CD4-positive, CD25-positive, alpha-beta regulatory T cell (primary cell): ENCODE results near the gene ACTN1. TPM values are rescaled to one million over a fixed set of nuclear protein-coding genes. Genes with fewer than 3 reads are reported as not detected.
A peak's percentile ranks its signal among the peaks of the same experiment; 100 is the strongest.

ENCODE experiments used
- ATAC-seq, 2 donors: fragments of 150-1000 bp; cut with Tn5 transposase; one replicate each; pipeline ENCODE4 v1.10.0; 2021; ENCODE audit warnings: low read depth in 2 of 2, moderate number of reproducible peaks in 2 of 2, moderate library complexity in 1 of 2
- DNase-seq, 3 donors: peaks; one replicate each; pipeline versions ENCODE4 v3.0.0 to v3.0.0-alpha.2; 2012 to 2022; ENCODE audit warnings: mixed read lengths in 1 of 3
- H3K27ac ChIP-seq: one replicate; pipeline ENCODE4 v1.7.0; 2013; ENCODE audit warnings: mild to moderate bottlenecking, low read length; ENCODE audit not compliant: insufficient read depth, poor library complexity, severe bottlenecking
- H3K27me3 ChIP-seq: one replicate; pipeline ENCODE4 v1.7.0; 2013; ENCODE audit warnings: low read length; ENCODE audit not compliant: control insufficient read depth, insufficient read depth
- H3K36me3 ChIP-seq: one replicate; pipeline ENCODE4 v1.7.0; 2013; ENCODE audit warnings: mild to moderate bottlenecking, low read length, moderate library complexity; ENCODE audit not compliant: control insufficient read depth, insufficient read depth
- H3K4me1 ChIP-seq: 2 replicates; pipeline ENCODE4 v1.7.0; 2013; ENCODE audit warnings: mild to moderate bottlenecking, low read length; ENCODE audit not compliant: insufficient read depth, control insufficient read depth, poor library complexity, severe bottlenecking
- H3K4me3 ChIP-seq: one replicate; pipeline ENCODE4 v1.7.0; 2013; ENCODE audit warnings: low read depth, mild to moderate bottlenecking, low read length, moderate library complexity
- H3K9me3 ChIP-seq, 2 experiments: 1 replicate in 1 of 2; 2 replicates in 1 of 2; pipeline ENCODE4 v1.7.0; 2013; ENCODE audit warnings: low read length in 2 of 2, mild to moderate bottlenecking in 1 of 2, moderate library complexity in 1 of 2; ENCODE audit not compliant: control insufficient read depth in 2 of 2
- H3K27ac Mint-ChIP-seq, 3 donors: one replicate each; pipeline ENCODE4 v1.8.0; 2020 to 2022; ENCODE audit warnings: mild to moderate bottlenecking in 3 of 3, mixed read lengths in 3 of 3, moderate library complexity in 2 of 3
- H3K27me3 Mint-ChIP-seq: one replicate; pipeline ENCODE4 v1.8.0; 2022; ENCODE audit warnings: mild to moderate bottlenecking, mixed read lengths
- H3K36me3 Mint-ChIP-seq: one replicate; pipeline ENCODE4 v1.8.0; 2020; ENCODE audit warnings: mixed read lengths
- H3K4me1 Mint-ChIP-seq, 4 donors: one replicate each; pipeline ENCODE4 v1.8.0; 2020 to 2022; ENCODE audit warnings: mixed read lengths in 4 of 4, mild to moderate bottlenecking in 1 of 4
- H3K4me3 Mint-ChIP-seq, 4 donors: one replicate each; pipeline ENCODE4 v1.8.0; 2020 to 2022; ENCODE audit warnings: mild to moderate bottlenecking in 4 of 4, mixed read lengths in 4 of 4, moderate library complexity in 3 of 4
- H3K9me3 Mint-ChIP-seq, 7 donors: one replicate each; pipeline ENCODE4 v1.8.0; 2020 to 2022; ENCODE audit warnings: mixed read lengths in 7 of 7, mild to moderate bottlenecking in 3 of 7, moderate library complexity in 2 of 7
- polyA plus RNA-seq, 4 donors: library from polyadenylated mRNA; unstranded; fragments of 300-500 nt; fragmentation: Illumina TruSeq; gene quantifications; one replicate each; pipeline ENCODE4 v1.2.3, GENCODE V29; 2021
- total RNA-seq: library from RNA; stranded (reverse); gene quantifications from one replicate; pipeline ENCODE4 v1.2.3, GENCODE V29; 2022

The ACTN1 gene
- total and polyA plus RNA-seq, 5 donors from 2014 or later: 28.3 to 78.8 (median 47.5) TPM

GRCh38 chr14:68924186-68925158, 54.6 kb downstream of the ACTN1 start:
- ATAC-seq: no peak
- peaks cover 0 to 60% (median 6%) of the 10 kb centered on the region in 4 donors for H3K4me1 Mint-ChIP-seq
- H3K4me3 Mint-ChIP-seq: no peak overlapping the region
- Histone ChIP-seq H3K27ac (no peak overlapping the region), H3K4me1 (no peaks in the 10 kb centered on the region), H3K9me3 (peaks cover 4 to 11% of the 10 kb centered on the region in 2 experiments), H3K27me3 (no peaks in the 10 kb centered on the region), H3K4me3 (no peak overlapping the region), H3K36me3 (peaks cover 28% of the 10 kb centered on the region)
- H3K36me3 Mint-ChIP-seq: peaks cover 34% of the 10 kb centered on the region
- H3K27me3 Mint-ChIP-seq: no peaks in the 10 kb centered on the region
- peaks cover 0 to 14% (median 2%) of the 10 kb centered on the region in 7 donors for H3K9me3 Mint-ChIP-seq
- peak overlapping the region; percentile 35 to 74 (median 55) for H3K27ac Mint-ChIP-seq
- DNase-seq: no peak

GRCh38 chr14:68922886-68923285, 56.2 kb downstream of the ACTN1 start:
- Histone ChIP-seq H3K27ac (no peak overlapping the region), H3K9me3 (peaks cover 4 to 11% of the 10 kb centered on the region in 2 experiments), H3K36me3 (peaks cover 30% of the 10 kb centered on the region), H3K27me3 (no peaks in the 10 kb centered on the region), H3K4me1 (no peaks in the 10 kb centered on the region), H3K4me3 (no peak overlapping the region)
- Mint-ChIP-seq H3K27ac (peak overlapping the region in 1 of 3 donors; percentile 72), H3K9me3 (peaks cover 0 to 14% (median 2%) of the 10 kb centered on the region in 7 donors), H3K4me1 (peaks cover 0 to 58% (median 6%) of the 10 kb centered on the region in 4 donors), H3K4me3 (no peak overlapping the region), H3K36me3 (peaks cover 42% of the 10 kb centered on the region), H3K27me3 (no peaks in the 10 kb centered on the region)
- no peak for ATAC-seq
- DNase-seq: no peak

- no peaks in the 10 kb centered on the region for H3K4me1 ChIP-seq
- no peaks in the 10 kb centered on the region for H3K27me3 ChIP-seq
- H3K4me3 ChIP-seq: no peak overlapping the region
- peak overlapping the region in 1 of 3 donors; percentile 48 for H3K27ac Mint-ChIP-seq
- H3K27me3 Mint-ChIP-seq: no peaks in the 10 kb centered on the region
- no peak overlapping the region for H3K27ac ChIP-seq
- H3K36me3 ChIP-seq: peaks cover 30% of the 10 kb centered on the region
- H3K36me3 Mint-ChIP-seq: peaks cover 46% of the 10 kb centered on the region
- H3K9me3 Mint-ChIP-seq: peaks cover 0 to 13% (median 2%) of the 10 kb centered on the region in 7 donors
- DNase-seq (no peak), ATAC-seq (no peak)
- H3K4me3 Mint-ChIP-seq: no peak overlapping the region
- peaks cover 4 to 11% of the 10 kb centered on the region in 2 experiments for H3K9me3 ChIP-seq
- peaks cover 0 to 60% (median 6%) of the 10 kb centered on the region in 4 donors for H3K4me1 Mint-ChIP-seq
Measured at GRCh38 chr14:68922201-68922621, 56.9 kb downstream of the ACTN1 start.

GRCh38 chr14:68921666-68922065, 57.4 kb downstream of the ACTN1 start:
- H3K36me3 Mint-ChIP-seq: peaks cover 48% of the 10 kb centered on the region
- Histone ChIP-seq H3K27ac (no peak overlapping the region), H3K27me3 (no peaks in the 10 kb centered on the region), H3K9me3 (peaks cover 4 to 11% of the 10 kb centered on the region in 2 experiments), H3K4me3 (no peak overlapping the region), H3K4me1 (no peaks in the 10 kb centered on the region), H3K36me3 (peaks cover 30% of the 10 kb centered on the region)
- H3K4me1 Mint-ChIP-seq: peaks cover 4 to 62% (median 6%) of the 10 kb centered on the region in 4 donors
- peaks cover 5% of the 10 kb centered on the region for H3K27me3 Mint-ChIP-seq
- ATAC-seq: no peak
- peak overlapping the region in 2 of 3 donors; percentile 48 to 59 for H3K27ac Mint-ChIP-seq
- DNase-seq: no peak
- H3K9me3 Mint-ChIP-seq: peaks cover 0 to 8% (median 2%) of the 10 kb centered on the region in 7 donors
- no peak overlapping the region for H3K4me3 Mint-ChIP-seq

GRCh38 chr14:68921049-68921448, 58.1 kb downstream of the ACTN1 start:
- Histone ChIP-seq H3K4me1 (no peaks in the 10 kb centered on the region), H3K27me3 (no peaks in the 10 kb centered on the region), H3K36me3 (peaks cover 27% of the 10 kb centered on the region), H3K4me3 (no peak overlapping the region), H3K27ac (no peak overlapping the region), H3K9me3 (peaks cover 3 to 4% of the 10 kb centered on the region in 2 experiments)
- ATAC-seq (no peak), DNase-seq (no peak)
- peak overlapping the region; percentile 48 to 67 (median 65) for H3K27ac Mint-ChIP-seq
- H3K4me1 Mint-ChIP-seq: peaks cover 4 to 62% (median 6%) of the 10 kb centered on the region in 4 donors
- H3K27me3 Mint-ChIP-seq: peaks cover 6% of the 10 kb centered on the region
- H3K9me3 Mint-ChIP-seq: peaks cover 0 to 5% (median 2%) of the 10 kb centered on the region in 7 donors
- no peak overlapping the region for H3K4me3 Mint-ChIP-seq
- H3K36me3 Mint-ChIP-seq: peaks cover 48% of the 10 kb centered on the region

- Histone ChIP-seq H3K4me3 (no peak overlapping the region), H3K27me3 (no peaks in the 10 kb centered on the region), H3K36me3 (peaks cover 21% of the 10 kb centered on the region), H3K4me1 (no peaks in the 10 kb centered on the region), H3K27ac (no peak overlapping the region), H3K9me3 (no peaks in the 10 kb centered on the region)
- ATAC-seq (no peak), DNase-seq (no peak)
- H3K36me3 Mint-ChIP-seq: peaks cover 38% of the 10 kb centered on the region
- H3K4me3 Mint-ChIP-seq: peak overlapping the region in 1 of 4 donors; percentile 63
- peak overlapping the region in 2 of 3 donors; percentile 34 to 42 for H3K27ac Mint-ChIP-seq
- peaks cover 2 to 50% (median 4%) of the 10 kb centered on the region in 4 donors for H3K4me1 Mint-ChIP-seq
- H3K9me3 Mint-ChIP-seq: peaks cover 0 to 4% (median 0%) of the 10 kb centered on the region in 7 donors
- H3K27me3 Mint-ChIP-seq: peaks cover 6% of the 10 kb centered on the region
Measured at GRCh38 chr14:68919129-68919927, 59.8 kb downstream of the ACTN1 start.

- H3K27ac ChIP-seq: no peak overlapping the region
- H3K36me3 ChIP-seq: peaks cover 18% of the 10 kb centered on the region
- peak overlapping the region in 1 of 4 donors; percentile 3 for H3K4me3 Mint-ChIP-seq
- H3K27ac Mint-ChIP-seq: peak overlapping the region in 2 of 3 donors; percentile 34 to 42
- H3K9me3 ChIP-seq: no peaks in the 10 kb centered on the region
- DNase-seq: no peak
- H3K27me3 ChIP-seq: no peaks in the 10 kb centered on the region
- H3K4me1 Mint-ChIP-seq: peaks cover 0 to 49% (median 5%) of the 10 kb centered on the region in 4 donors
- ATAC-seq: no peak
- H3K4me1 ChIP-seq: no peaks in the 10 kb centered on the region
- H3K4me3 ChIP-seq: no peak overlapping the region
- peaks cover 38% of the 10 kb centered on the region for H3K36me3 Mint-ChIP-seq
- peaks cover 6% of the 10 kb centered on the region for H3K27me3 Mint-ChIP-seq
- H3K9me3 Mint-ChIP-seq: peaks cover 0 to 2% (median 0%) of the 10 kb centered on the region in 7 donors
Measured at GRCh38 chr14:68918612-68919011, 60.5 kb downstream of the ACTN1 start.
